ENCODE data around the gene NEDD4L. TPM values are rescaled to one million over a fixed set of nuclear protein-coding genes. Genes with fewer than 3 reads are reported as not detected.

Gene NEDD4L
- total RNA-seq, 1 donor from 2014 or later, result 41.4 TPM

- no peak for TF ChIP-seq CTCF (conservative IDR thresholded peaks at IDR 0.05)
- DNase-seq (ENCODE audit: low read depth, low spot score), result no peak
- no peak overlapping the region for H3K27ac Mint-ChIP-seq (ENCODE audit: unreplicated experiment)
- H3K4me1 Mint-ChIP-seq, result peaks cover 32% of the 10 kb centered on the region
- H3K4me3 Mint-ChIP-seq, result no peak overlapping the region
- no peaks in the 10 kb centered on the region for H3K27me3 Mint-ChIP-seq (ENCODE audit: low read depth)
- no peaks in the 10 kb centered on the region for H3K9me3 Mint-ChIP-seq
- H3K36me3 Mint-ChIP-seq (ENCODE audit: low read depth), result no peaks in the 10 kb centered on the region
These were observed 16.7 kb upstream of the NEDD4L start for GRCh38 chr18:58027341-58027740.

- no peak overlapping the region for H3K4me3 Mint-ChIP-seq
- no peaks in the 10 kb centered on the region for H3K36me3 Mint-ChIP-seq (ENCODE audit: low read depth)
- no peak overlapping the region for H3K27ac Mint-ChIP-seq (ENCODE audit: unreplicated experiment)
- no peak for DNase-seq (ENCODE audit: low read depth, low spot score)
- H3K9me3 Mint-ChIP-seq, result no peaks in the 10 kb centered on the region
- no peak for TF ChIP-seq CTCF (conservative IDR thresholded peaks at IDR 0.05)
- H3K4me1 Mint-ChIP-seq, result peaks cover 32% of the 10 kb centered on the region
- no peaks in the 10 kb centered on the region for H3K27me3 Mint-ChIP-seq (ENCODE audit: low read depth)
These were observed 15.8 kb upstream of the NEDD4L start for GRCh38 chr18:58028109-58028784.

- no peaks in the 10 kb centered on the region for H3K4me1 Mint-ChIP-seq
- H3K27ac Mint-ChIP-seq (ENCODE audit: unreplicated experiment), result no peak overlapping the region
- H3K36me3 Mint-ChIP-seq (ENCODE audit: low read depth), result no peaks in the 10 kb centered on the region
- TF ChIP-seq CTCF (conservative IDR thresholded peaks at IDR 0.05), result no peak
- DNase-seq (ENCODE audit: low read depth, low spot score), result no peak
- no peaks in the 10 kb centered on the region for H3K9me3 Mint-ChIP-seq
- H3K4me3 Mint-ChIP-seq, result no peak overlapping the region
- H3K27me3 Mint-ChIP-seq (ENCODE audit: low read depth), result no peaks in the 10 kb centered on the region
These were observed 11.8 kb upstream of the NEDD4L start for GRCh38 chr18:58032233-58032632.

GRCh38 chr18:58033216-58033615, 10.8 kb upstream of the NEDD4L start:
- no peak overlapping the region for H3K27ac Mint-ChIP-seq (ENCODE audit: unreplicated experiment)
- no peak for DNase-seq (ENCODE audit: low read depth, low spot score)
- no peaks in the 10 kb centered on the region for H3K4me1 Mint-ChIP-seq
- no peak overlapping the region for H3K4me3 Mint-ChIP-seq
- H3K36me3 Mint-ChIP-seq (ENCODE audit: low read depth), result no peaks in the 10 kb centered on the region
- no peak for TF ChIP-seq CTCF (conservative IDR thresholded peaks at IDR 0.05)
- H3K27me3 Mint-ChIP-seq (ENCODE audit: low read depth), result no peaks in the 10 kb centered on the region
- H3K9me3 Mint-ChIP-seq, result no peaks in the 10 kb centered on the region

GRCh38 chr18:58034370-58034769, 9.7 kb upstream of the NEDD4L start:
- no peak for DNase-seq (ENCODE audit: low read depth, low spot score)
- H3K9me3 Mint-ChIP-seq, result no peaks in the 10 kb centered on the region
- no peaks in the 10 kb centered on the region for H3K36me3 Mint-ChIP-seq (ENCODE audit: low read depth)
- H3K4me1 Mint-ChIP-seq, result no peaks in the 10 kb centered on the region
- H3K27me3 Mint-ChIP-seq (ENCODE audit: low read depth), result no peaks in the 10 kb centered on the region
- no peak overlapping the region for H3K4me3 Mint-ChIP-seq
- no peak for TF ChIP-seq CTCF (conservative IDR thresholded peaks at IDR 0.05)
- no peak overlapping the region for H3K27ac Mint-ChIP-seq (ENCODE audit: unreplicated experiment)
